Prostate gland (tissue), 2 donors: ENCODE measurements around the gene NDUFB2.

ENCODE experiments used
- POLR2A ChIP-seq: fragments of 450-650 bp; IDR thresholded peaks from one replicate; pipeline ENCODE4 v1.6.1; 2016; ENCODE audit warnings: antibody characterized with exemption, mild to moderate bottlenecking
- POLR2AphosphoS5 ChIP-seq: sonication (generic); formaldehyde crosslinking; IDR thresholded peaks from one replicate; pipeline ENCODE4 v1.6.1; 2017; ENCODE audit warnings: antibody characterized with exemption
- TF ChIP-seq, protein P1 (sequence below), 4 experiments: fragments of 200-600 bp in 2 of 4; fragments of 450-650 bp in 2 of 4; sonication (generic) in 2 of 4; IDR thresholded peaks; 1 replicate in 3 of 4; 2 replicates in 1 of 4; pipeline ENCODE4 v1.5.1; 2016 to 2019; ENCODE audit warnings: antibody characterized with exemption in 4 of 4, mild to moderate bottlenecking in 2 of 4, moderate library complexity in 2 of 4

GRCh38 chr7:140678816-140679130, 17.7 kb upstream of the NDUFB2 start:
- TF ChIP-seq POLR2A (no peak), POLR2AphosphoS5 (no peak)
- TF ChIP-seq, protein P1, sequence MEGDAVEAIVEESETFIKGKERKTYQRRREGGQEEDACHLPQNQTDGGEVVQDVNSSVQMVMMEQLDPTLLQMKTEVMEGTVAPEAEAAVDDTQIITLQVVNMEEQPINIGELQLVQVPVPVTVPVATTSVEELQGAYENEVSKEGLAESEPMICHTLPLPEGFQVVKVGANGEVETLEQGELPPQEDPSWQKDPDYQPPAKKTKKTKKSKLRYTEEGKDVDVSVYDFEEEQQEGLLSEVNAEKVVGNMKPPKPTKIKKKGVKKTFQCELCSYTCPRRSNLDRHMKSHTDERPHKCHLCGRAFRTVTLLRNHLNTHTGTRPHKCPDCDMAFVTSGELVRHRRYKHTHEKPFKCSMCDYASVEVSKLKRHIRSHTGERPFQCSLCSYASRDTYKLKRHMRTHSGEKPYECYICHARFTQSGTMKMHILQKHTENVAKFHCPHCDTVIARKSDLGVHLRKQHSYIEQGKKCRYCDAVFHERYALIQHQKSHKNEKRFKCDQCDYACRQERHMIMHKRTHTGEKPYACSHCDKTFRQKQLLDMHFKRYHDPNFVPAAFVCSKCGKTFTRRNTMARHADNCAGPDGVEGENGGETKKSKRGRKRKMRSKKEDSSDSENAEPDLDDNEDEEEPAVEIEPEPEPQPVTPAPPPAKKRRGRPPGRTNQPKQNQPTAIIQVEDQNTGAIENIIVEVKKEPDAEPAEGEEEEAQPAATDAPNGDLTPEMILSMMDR (IDR thresholded peaks at IDR 0.05): no peak
